SK-N-SH (cell line): ENCODE measurements around the gene SUN5. TPM values are rescaled to one million over a fixed set of nuclear protein-coding genes. Genes with fewer than 3 reads are reported as not detected.

ENCODE experiments used
- CTCF ChIA-PET: fragments of 300-600, 350-600 bp; formaldehyde crosslinking; extraction: SDS; loops from one replicate; lab custom pipeline; 2021; lab: Yijun Ruan, JAX
- POLR2A ChIA-PET: fragments of 350-600 bp; sonication (Branson Sonifier 250); formaldehyde crosslinking; extraction: SDS; loops from one replicate; lab custom pipeline; 2020; ENCODE audit warnings: antibody characterized with exemption, inconsistent platforms; lab: Yijun Ruan, JAX
- DNase-seq: peaks from one replicate; pipeline ENCODE4 v3.0.0; 2012
- H2AFZ ChIP-seq: fragments of 200-600 bp; sonication (generic); 2 replicates; pipeline ENCODE4 v1.8.1; 2016; ENCODE audit warnings: antibody characterized with exemption, mild to moderate bottlenecking, low read depth
- H3F3A ChIP-seq: fragments of 200-600 bp; sonication (generic); replicated peaks from 2 replicates; pipeline ENCODE3; 2016; ENCODE audit warnings: antibody characterized with exemption, mild to moderate bottlenecking; ENCODE audit not compliant: insufficient read depth
- H3K27ac ChIP-seq, 2 experiments: fragments of 200-500 bp in 1 of 2; fragments of 200-600 bp in 1 of 2; sonication (Bioruptor generic) in 1 of 2; sonication (generic), shearing (Covaris generic) in 1 of 2; 2 replicates each; pipeline versions ENCODE4 v1.5.1 to v1.6.1; 2014 to 2016; ENCODE audit warnings: low read depth in 2 of 2, inconsistent platforms in 1 of 2, low read length in 1 of 2, mild to moderate bottlenecking in 1 of 2, mixed read lengths in 1 of 2
- H3K27me3 ChIP-seq: fragments of 200-600 bp; sonication (generic), shearing (Covaris generic); 2 replicates; pipeline ENCODE4 v1.6.1; 2016; ENCODE audit warnings: mixed run types; ENCODE audit not compliant: insufficient read depth
- H3K36me3 ChIP-seq, 2 experiments: fragments of 200-500 bp in 1 of 2; fragments of 200-600 bp in 1 of 2; sonication (Bioruptor generic) in 1 of 2; sonication (generic) in 1 of 2; replicated peaks in 1 of 2; 2 replicates each; pipeline versions ENCODE3 to v1.5.1; 2014 to 2016; ENCODE audit warnings: low read length in 1 of 2, mild to moderate bottlenecking in 1 of 2; ENCODE audit not compliant: insufficient read depth in 2 of 2, control insufficient read depth in 1 of 2
- H3K4me1 ChIP-seq, 2 experiments: fragments of 200-500 bp in 1 of 2; fragments of 200-600 bp in 1 of 2; sonication (Bioruptor generic) in 1 of 2; sonication (generic), shearing (Covaris generic) in 1 of 2; 2 replicates each; pipeline versions ENCODE4 v1.5.1 to v1.6.1; 2014 to 2016; ENCODE audit warnings: low read depth in 1 of 2, low read length in 1 of 2, mixed run types in 1 of 2; ENCODE audit not compliant: insufficient read depth in 2 of 2, control insufficient read depth in 1 of 2
- H3K4me2 ChIP-seq: fragments of 200-600 bp; sonication (generic), shearing (Covaris generic); 2 replicates; pipeline ENCODE4 v1.6.1; 2017; ENCODE audit warnings: mixed run types
- H3K4me3 ChIP-seq, 2 experiments: fragments of 200-500 bp in 1 of 2; fragments of 200-600 bp in 1 of 2; sonication (Bioruptor generic) in 1 of 2; sonication (generic), shearing (Covaris generic) in 1 of 2; 2 replicates each; pipeline versions ENCODE4 v1.5.1 to v1.8.1; 2014 to 2016; ENCODE audit warnings: low read depth in 2 of 2, inconsistent platforms in 1 of 2, low read length in 1 of 2, mild to moderate bottlenecking in 1 of 2, mixed read lengths in 1 of 2, moderate library complexity in 1 of 2
- H3K79me2 ChIP-seq: fragments of 200-600 bp; sonication (generic); 2 replicates; pipeline ENCODE4 v1.8.1; 2017; ENCODE audit warnings: mild to moderate bottlenecking; ENCODE audit not compliant: insufficient read depth
- H3K9ac ChIP-seq: fragments of 200-600 bp; sonication (generic); 2 replicates; pipeline ENCODE4 v1.6.1; 2017; ENCODE audit warnings: mixed run types
- H3K9me2 ChIP-seq: fragments of 200-600 bp; sonication (generic); 2 replicates; pipeline ENCODE4 v1.6.1; 2017; ENCODE audit warnings: mixed run types
- H3K9me3 ChIP-seq: fragments of 200-600 bp; sonication (generic); 2 replicates; pipeline ENCODE4 v1.6.1; 2017; ENCODE audit warnings: mixed run types, mild to moderate bottlenecking, moderate library complexity
- H4K20me1 ChIP-seq: fragments of 200-600 bp; sonication (generic); 2 replicates; pipeline ENCODE4 v1.6.1; 2017; ENCODE audit warnings: mild to moderate bottlenecking, mixed run types; ENCODE audit not compliant: insufficient read depth
- FOSL2 ChIP-seq: IDR thresholded peaks from 2 replicates; pipeline ENCODE4 v1.4.0; 2012; ENCODE audit warnings: low read depth, mild to moderate bottlenecking, moderate library complexity, borderline replicate concordance
- GABPA ChIP-seq: IDR thresholded peaks from 2 replicates; pipeline ENCODE4 v1.4.0; 2012; ENCODE audit warnings: low read depth, mild to moderate bottlenecking
- JUND ChIP-seq: IDR thresholded peaks from 2 replicates; pipeline ENCODE4 v1.4.0; 2012
- NRF1 ChIP-seq: IDR thresholded peaks from 2 replicates; pipeline ENCODE4 v1.6.1; 2012; ENCODE audit warnings: low read depth, mild to moderate bottlenecking, low read length
- POLR2AphosphoS5 ChIP-seq: IDR thresholded peaks from 2 replicates; pipeline ENCODE4 v1.6.1; 2012; ENCODE audit warnings: low read depth, low read length
- RAD21 ChIP-seq: IDR thresholded peaks from 2 replicates; pipeline ENCODE4 v1.6.1; 2012; ENCODE audit warnings: mild to moderate bottlenecking, low read length
- RCOR1 ChIP-seq: fragments of 150-350 bp; IDR thresholded peaks from 2 replicates; pipeline ENCODE4 v1.6.1; 2017; ENCODE audit warnings: antibody characterized with exemption, low read length
- RXRA ChIP-seq: IDR thresholded peaks from 2 replicates; pipeline ENCODE4 v1.4.0; 2012; ENCODE audit warnings: low read depth, mild to moderate bottlenecking, borderline replicate concordance
- SIN3A ChIP-seq: IDR thresholded peaks from 2 replicates; pipeline ENCODE4 v1.6.1; 2012; ENCODE audit warnings: low read depth, mild to moderate bottlenecking, low read length, moderate library complexity, borderline replicate concordance
- SMC3 ChIP-seq: IDR thresholded peaks from 2 replicates; pipeline ENCODE4 v1.6.1; 2012; ENCODE audit warnings: low read depth, low read length, improper control_type of control experiment
- TEAD4 ChIP-seq: IDR thresholded peaks from 2 replicates; pipeline ENCODE4 v1.4.0; 2012; ENCODE audit warnings: mild to moderate bottlenecking, borderline replicate concordance; ENCODE audit not compliant: insufficient read depth
- WGBS: methylation state at CpG from one replicate; pipeline ENCODE4 v1.1.6; 2017; ENCODE audit warnings: low lambda C conversion rate; 5-methylcytosine and 5-hydroxymethylcytosine counted together
- polyA plus RNA-seq, 3 experiments: library from polyadenylated mRNA; depleted of rRNA; stranded (reverse); fragments of >200 nt; gene quantifications; 2 replicates each; pipeline ENCODE4 v1.2.3, GENCODE V29; 2012
- TF ChIP-seq, protein P1 (sequence below): IDR thresholded peaks from 2 replicates; pipeline ENCODE4; 2012
- TF ChIP-seq, protein P2 (sequence below): fragments of 150-350 bp; IDR thresholded peaks from 2 replicates; pipeline ENCODE4 v1.6.1; 2017; ENCODE audit warnings: antibody characterized with exemption, low read length, low read depth, borderline replicate concordance
- TF ChIP-seq, protein P3 (sequence below): fragments of 200-600 bp; sonication (generic); IDR thresholded peaks from 2 replicates; pipeline ENCODE4 v1.6.1; 2017; ENCODE audit warnings: antibody characterized with exemption, mild to moderate bottlenecking, moderate library complexity
- TF ChIP-seq, protein P4 (sequence below): IDR thresholded peaks from 2 replicates; pipeline ENCODE4 v1.6.1; 2012; ENCODE audit warnings: mild to moderate bottlenecking, low read depth, low read length, moderate library complexity

SUN5 gene
- polyA plus RNA-seq, 1 of the 3 experiments (the other 2 are of a cell fraction), result not detected

DNA sequence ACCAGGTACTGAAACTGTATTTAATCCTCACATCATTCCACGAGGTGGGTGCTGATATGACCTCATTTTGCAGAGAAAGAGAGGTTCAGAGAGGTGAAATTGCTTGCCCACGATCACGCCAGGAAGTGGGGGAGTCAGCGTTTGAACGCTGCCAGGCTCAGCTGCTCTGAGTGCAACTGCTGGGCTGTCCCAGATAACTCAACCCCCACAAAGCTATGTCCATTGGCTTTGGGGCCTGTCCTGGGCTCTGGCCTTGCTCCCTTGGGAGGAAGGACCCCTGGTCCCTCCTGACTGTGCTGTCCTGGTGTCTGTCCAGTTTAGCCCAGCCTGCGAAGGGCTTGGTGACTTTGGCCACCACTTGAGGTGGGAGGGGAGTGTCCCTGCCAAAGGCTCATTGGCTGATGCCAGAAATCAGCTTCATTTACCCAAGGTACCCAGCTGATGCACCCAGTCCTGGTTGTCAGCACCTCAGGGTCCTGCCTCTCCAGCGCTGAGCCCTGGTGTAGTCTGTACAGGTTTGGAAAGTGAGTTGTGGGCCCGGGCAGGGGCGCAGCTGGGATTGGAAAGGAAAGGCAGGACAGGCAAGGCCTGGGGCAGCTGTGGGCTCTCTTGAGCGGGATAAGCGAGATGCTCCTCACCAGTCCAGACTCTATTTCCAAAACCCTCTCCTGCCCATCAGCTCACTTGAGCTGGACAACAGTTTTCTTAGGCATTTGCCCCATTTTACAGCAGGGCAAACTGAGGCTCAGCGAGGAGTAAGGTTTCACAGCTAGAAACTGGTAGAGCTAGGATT lies 38.5 kb downstream of the SUN5 start:
- H3K36me3 ChIP-seq, result no peaks in the 10 kb centered on the region
- 28% methylated on average over 11 of the region's 12 CpGs for WGBS
- H3K4me3 ChIP-seq, result no peak overlapping the region
- H3K9me2 ChIP-seq, result no peaks in the 10 kb centered on the region
- no peak overlapping the region for H3K9ac ChIP-seq
- ChIA-PET CTCF (interaction anchor here (0.8 kb wide), 1 partner anchor 20 kb away, joined by 4 read pairs; no protein-coding TSS in a partner anchor), POLR2A (no interaction called here)
- H3K4me2 ChIP-seq, result no peak overlapping the region
- DNase-seq, result peak; percentile 4
- H3F3A ChIP-seq, result no peaks in the 10 kb centered on the region
- H3K27me3 ChIP-seq, result peaks cover 39% of the 10 kb centered on the region
- TF ChIP-seq, protein P1, sequence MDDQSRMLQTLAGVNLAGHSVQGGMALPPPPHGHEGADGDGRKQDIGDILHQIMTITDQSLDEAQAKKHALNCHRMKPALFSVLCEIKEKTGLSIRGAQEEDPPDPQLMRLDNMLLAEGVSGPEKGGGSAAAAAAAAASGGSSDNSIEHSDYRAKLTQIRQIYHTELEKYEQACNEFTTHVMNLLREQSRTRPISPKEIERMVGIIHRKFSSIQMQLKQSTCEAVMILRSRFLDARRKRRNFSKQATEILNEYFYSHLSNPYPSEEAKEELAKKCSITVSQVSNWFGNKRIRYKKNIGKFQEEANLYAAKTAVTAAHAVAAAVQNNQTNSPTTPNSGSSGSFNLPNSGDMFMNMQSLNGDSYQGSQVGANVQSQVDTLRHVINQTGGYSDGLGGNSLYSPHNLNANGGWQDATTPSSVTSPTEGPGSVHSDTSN, result no peak
- TF ChIP-seq, protein P2, sequence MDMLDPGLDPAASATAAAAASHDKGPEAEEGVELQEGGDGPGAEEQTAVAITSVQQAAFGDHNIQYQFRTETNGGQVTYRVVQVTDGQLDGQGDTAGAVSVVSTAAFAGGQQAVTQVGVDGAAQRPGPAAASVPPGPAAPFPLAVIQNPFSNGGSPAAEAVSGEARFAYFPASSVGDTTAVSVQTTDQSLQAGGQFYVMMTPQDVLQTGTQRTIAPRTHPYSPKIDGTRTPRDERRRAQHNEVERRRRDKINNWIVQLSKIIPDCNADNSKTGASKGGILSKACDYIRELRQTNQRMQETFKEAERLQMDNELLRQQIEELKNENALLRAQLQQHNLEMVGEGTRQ, result no peak
- TF ChIP-seq JUND (no peak), RXRA (no peak), RAD21 (no peak), RCOR1 (no peak), TEAD4 (no peak), SIN3A (no peak), GABPA (no peak), NRF1 (no peak), SMC3 (no peak), POLR2AphosphoS5 (no peak), FOSL2 (no peak)
- TF ChIP-seq, protein P3, sequence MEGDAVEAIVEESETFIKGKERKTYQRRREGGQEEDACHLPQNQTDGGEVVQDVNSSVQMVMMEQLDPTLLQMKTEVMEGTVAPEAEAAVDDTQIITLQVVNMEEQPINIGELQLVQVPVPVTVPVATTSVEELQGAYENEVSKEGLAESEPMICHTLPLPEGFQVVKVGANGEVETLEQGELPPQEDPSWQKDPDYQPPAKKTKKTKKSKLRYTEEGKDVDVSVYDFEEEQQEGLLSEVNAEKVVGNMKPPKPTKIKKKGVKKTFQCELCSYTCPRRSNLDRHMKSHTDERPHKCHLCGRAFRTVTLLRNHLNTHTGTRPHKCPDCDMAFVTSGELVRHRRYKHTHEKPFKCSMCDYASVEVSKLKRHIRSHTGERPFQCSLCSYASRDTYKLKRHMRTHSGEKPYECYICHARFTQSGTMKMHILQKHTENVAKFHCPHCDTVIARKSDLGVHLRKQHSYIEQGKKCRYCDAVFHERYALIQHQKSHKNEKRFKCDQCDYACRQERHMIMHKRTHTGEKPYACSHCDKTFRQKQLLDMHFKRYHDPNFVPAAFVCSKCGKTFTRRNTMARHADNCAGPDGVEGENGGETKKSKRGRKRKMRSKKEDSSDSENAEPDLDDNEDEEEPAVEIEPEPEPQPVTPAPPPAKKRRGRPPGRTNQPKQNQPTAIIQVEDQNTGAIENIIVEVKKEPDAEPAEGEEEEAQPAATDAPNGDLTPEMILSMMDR, result no peak
- TF ChIP-seq, protein P4, sequence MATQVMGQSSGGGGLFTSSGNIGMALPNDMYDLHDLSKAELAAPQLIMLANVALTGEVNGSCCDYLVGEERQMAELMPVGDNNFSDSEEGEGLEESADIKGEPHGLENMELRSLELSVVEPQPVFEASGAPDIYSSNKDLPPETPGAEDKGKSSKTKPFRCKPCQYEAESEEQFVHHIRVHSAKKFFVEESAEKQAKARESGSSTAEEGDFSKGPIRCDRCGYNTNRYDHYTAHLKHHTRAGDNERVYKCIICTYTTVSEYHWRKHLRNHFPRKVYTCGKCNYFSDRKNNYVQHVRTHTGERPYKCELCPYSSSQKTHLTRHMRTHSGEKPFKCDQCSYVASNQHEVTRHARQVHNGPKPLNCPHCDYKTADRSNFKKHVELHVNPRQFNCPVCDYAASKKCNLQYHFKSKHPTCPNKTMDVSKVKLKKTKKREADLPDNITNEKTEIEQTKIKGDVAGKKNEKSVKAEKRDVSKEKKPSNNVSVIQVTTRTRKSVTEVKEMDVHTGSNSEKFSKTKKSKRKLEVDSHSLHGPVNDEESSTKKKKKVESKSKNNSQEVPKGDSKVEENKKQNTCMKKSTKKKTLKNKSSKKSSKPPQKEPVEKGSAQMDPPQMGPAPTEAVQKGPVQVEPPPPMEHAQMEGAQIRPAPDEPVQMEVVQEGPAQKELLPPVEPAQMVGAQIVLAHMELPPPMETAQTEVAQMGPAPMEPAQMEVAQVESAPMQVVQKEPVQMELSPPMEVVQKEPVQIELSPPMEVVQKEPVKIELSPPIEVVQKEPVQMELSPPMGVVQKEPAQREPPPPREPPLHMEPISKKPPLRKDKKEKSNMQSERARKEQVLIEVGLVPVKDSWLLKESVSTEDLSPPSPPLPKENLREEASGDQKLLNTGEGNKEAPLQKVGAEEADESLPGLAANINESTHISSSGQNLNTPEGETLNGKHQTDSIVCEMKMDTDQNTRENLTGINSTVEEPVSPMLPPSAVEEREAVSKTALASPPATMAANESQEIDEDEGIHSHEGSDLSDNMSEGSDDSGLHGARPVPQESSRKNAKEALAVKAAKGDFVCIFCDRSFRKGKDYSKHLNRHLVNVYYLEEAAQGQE, result no peak
- no peaks in the 10 kb centered on the region for H4K20me1 ChIP-seq
- H3K79me2 ChIP-seq, result no peaks in the 10 kb centered on the region
- H3K4me1 ChIP-seq, result no peaks in the 10 kb centered on the region
- no peaks in the 10 kb centered on the region for H3K9me3 ChIP-seq
- H2AFZ ChIP-seq, result no peak overlapping the region
- H3K27ac ChIP-seq, result no peak overlapping the region
